Thyroid gland (tissue), 4 donors: Measurements from ENCODE around the gene SDHB. TPM values are rescaled to one million over a fixed set of nuclear protein-coding genes. Genes with fewer than 3 reads are reported as not detected.

ENCODE experiments used
- DNase-seq, 2 donors: peaks; one replicate each; pipeline ENCODE4 v3.0.0-alpha.2; 2019
- H3K27ac ChIP-seq, 3 donors: fragments of 200-600 bp; sonication (generic); 1 replicate in 2 of 3; 2 replicates in 1 of 3; pipeline ENCODE4 v1.5.1; 2016 to 2019; ENCODE audit warnings: mild to moderate bottlenecking in 1 of 3, moderate library complexity in 1 of 3
- H3K27me3 ChIP-seq: fragments of 200-600 bp; sonication (generic); one replicate; pipeline ENCODE4 v1.5.1; 2019
- H3K36me3 ChIP-seq, 2 donors: fragments of 200-600 bp; sonication (generic); one replicate each; pipeline ENCODE4 v1.5.1; 2016 to 2019
- H3K4me1 ChIP-seq, 2 donors: fragments of 200-600 bp; sonication (generic); one replicate each; pipeline ENCODE4 v1.5.1; 2017 to 2019
- H3K4me3 ChIP-seq, 3 donors: fragments of 200-600 bp; sonication (generic); replicated peaks in 1 of 3; 1 replicate in 2 of 3; 2 replicates in 1 of 3; pipeline ENCODE4 v1.5.1; 2016; ENCODE audit warnings: mild to moderate bottlenecking in 1 of 3
- H3K9me3 ChIP-seq: fragments of 200-600 bp; sonication (generic); one replicate; pipeline ENCODE4 v1.5.1; 2017
- CTCF ChIP-seq, 6 experiments: fragments of 200-600 bp in 3 of 6; fragments of 450-650 bp in 3 of 6; sonication (generic) in 3 of 6; IDR thresholded peaks; one replicate each; pipeline ENCODE4 v1.5.1; 2016 to 2019; ENCODE audit warnings: antibody characterized with exemption in 6 of 6, mild to moderate bottlenecking in 2 of 6, inconsistent platforms in 1 of 6, moderate library complexity in 1 of 6
- POLR2A ChIP-seq, 2 donors: fragments of 450-650 bp; IDR thresholded peaks; one replicate each; pipeline ENCODE4 v1.6.1; 2017; ENCODE audit warnings: antibody characterized with exemption in 2 of 2, mild to moderate bottlenecking in 2 of 2, moderate library complexity in 1 of 2
- WGBS, 2 donors: methylation state at CpG; one replicate each; pipeline ENCODE4 v1.1.5; 2017; 5-methylcytosine and 5-hydroxymethylcytosine counted together
- intact Hi-C: fragments of 100-400 bp; cut with DNase I; formaldehyde crosslinking; loops from one replicate; pipeline ENCODE4 v1.15.1; 2023
- total RNA-seq, 4 donors: library from RNA; depleted of rRNA; stranded (reverse); fragments of >200 nt; gene quantifications; one replicate each; pipeline ENCODE4 v1.2.3, GENCODE V29; 2016

SDHB gene
- total RNA-seq, 4 donors from 2014 or later, result 112 to 162 (median 136) TPM

GRCh38 chr1:17084787-17085186 lies 31.0 kb upstream of the SDHB start:
- DNase-seq, result no peak
- TF ChIP-seq POLR2A (IDR thresholded peaks at IDR 0.05), result no peak
- TF ChIP-seq CTCF (IDR thresholded peaks at IDR 0.05), result no peak
- H3K36me3 ChIP-seq, result no peaks in the 10 kb centered on the region
- WGBS, 2 donors, result 83% methylated on average over 10 of the region's 10 CpGs
- intact Hi-C loops, result no loop called here
- H3K27me3 ChIP-seq, result no peaks in the 10 kb centered on the region
- no peak overlapping the region for H3K4me3 ChIP-seq
- H3K4me1 ChIP-seq, result peaks cover 0 to 10% of the 10 kb centered on the region in 2 donors
- no peak overlapping the region for H3K27ac ChIP-seq
- no peaks in the 10 kb centered on the region for H3K9me3 ChIP-seq

- WGBS, 2 donors, result 95 to 100% methylated on average over 3 of the region's 3 CpGs
- Histone ChIP-seq H3K4me3 (no peak overlapping the region), H3K27ac (no peak overlapping the region), H3K4me1 (peaks cover 0 to 10% of the 10 kb centered on the region in 2 donors), H3K9me3 (no peaks in the 10 kb centered on the region), H3K36me3 (no peaks in the 10 kb centered on the region), H3K27me3 (no peaks in the 10 kb centered on the region)
- TF ChIP-seq POLR2A (IDR thresholded peaks at IDR 0.05), result no peak
- no peak for TF ChIP-seq CTCF (IDR thresholded peaks at IDR 0.05)
- DNase-seq, result no peak
- intact Hi-C loops, result no loop called here
These were observed 28.9 kb upstream of the SDHB start for GRCh38 chr1:17082761-17083160.

GRCh38 chr1:17081439-17081838 lies 27.6 kb upstream of the SDHB start:
- DNase-seq, result peak; percentile 60 to 74
- WGBS, 2 donors, result 35 to 41% methylated on average over 2 of the region's 2 CpGs
- TF ChIP-seq CTCF (IDR thresholded peaks at IDR 0.05) (no peak), POLR2A (IDR thresholded peaks at IDR 0.05) (no peak)

GRCh38 chr1:17080880-17081279 lies 27.0 kb upstream of the SDHB start:
- peak in 1 of 2 donors; percentile 9 for DNase-seq
- H3K27ac ChIP-seq, result no peak overlapping the region
- TF ChIP-seq CTCF (IDR thresholded peaks at IDR 0.05), result no peak
- TF ChIP-seq POLR2A (IDR thresholded peaks at IDR 0.05), result no peak
- no peaks in the 10 kb centered on the region for H3K36me3 ChIP-seq
- H3K27me3 ChIP-seq, result no peaks in the 10 kb centered on the region
- intact Hi-C loops, result no loop called here
- H3K4me3 ChIP-seq, result no peak overlapping the region
- H3K9me3 ChIP-seq, result no peaks in the 10 kb centered on the region
- WGBS, 2 donors, result 81 to 91% methylated on average over 2 to 3 of the region's 4 CpGs
- H3K4me1 ChIP-seq, result peaks cover 0 to 10% of the 10 kb centered on the region in 2 donors

More at GRCh38 chr1:17081439-17081838, 27.6 kb upstream of the SDHB start:
- Histone ChIP-seq H3K9me3 (no peaks in the 10 kb centered on the region), H3K36me3 (no peaks in the 10 kb centered on the region), H3K27ac (no peak overlapping the region), H3K4me3 (no peak overlapping the region), H3K27me3 (no peaks in the 10 kb centered on the region), H3K4me1 (peaks cover 0 to 10% of the 10 kb centered on the region in 2 donors)
- intact Hi-C loops, result no loop called here

GRCh38 chr1:17080085-17080759 lies 26.4 kb upstream of the SDHB start:
- DNase-seq, result no peak
- Histone ChIP-seq H3K4me3 (no peak overlapping the region), H3K27me3 (no peaks in the 10 kb centered on the region), H3K4me1 (peaks cover 0 to 10% of the 10 kb centered on the region in 2 donors), H3K27ac (no peak overlapping the region), H3K9me3 (no peaks in the 10 kb centered on the region), H3K36me3 (no peaks in the 10 kb centered on the region)
- intact Hi-C loops, result no loop called here
- TF ChIP-seq CTCF (IDR thresholded peaks at IDR 0.05) (no peak), POLR2A (IDR thresholded peaks at IDR 0.05) (no peak)
- 83 to 87% methylated on average over 8 of the region's 8 CpGs for WGBS, 2 donors
